H1 (cell line): ENCODE measurements around the gene L1TD1. TPM values are rescaled to one million over a fixed set of nuclear protein-coding genes. Genes with fewer than 3 reads are reported as not detected.

Source experiments
- CTCF ChIA-PET: fragments of 300-600 bp; sonication (Branson Sonifier 250); formaldehyde crosslinking; loops from one replicate; lab custom pipeline; 2021; ENCODE audit not compliant: partially characterized antibody; lab: Charles Lee
- POLR2A ChIA-PET: fragments of 300-600 bp; sonication (Branson Sonifier 250); formaldehyde crosslinking; loops from one replicate; lab custom pipeline; 2021; ENCODE audit warnings: inconsistent platforms; ENCODE audit not compliant: partially characterized antibody; lab: Charles Lee
- DNase-seq, 2 experiments: peaks; one replicate each; pipeline versions ENCODE4 v3.0.0 to v3.0.0-alpha.2; 2010 to 2022; ENCODE audit warnings: low spot score in 2 of 2, low read depth in 1 of 2, mixed read lengths in 1 of 2
- FAIRE-seq: peaks from 2 replicates; lab custom pipeline; 2011; peaks lifted over from hg19 to GRCh38; lab: Jason Lieb, UNC
- H2AFZ ChIP-seq: 2 replicates; pipeline ENCODE4 v1.8.1; 2012; ENCODE audit warnings: low read length, inconsistent platforms
- H2AK5ac ChIP-seq: 2 replicates; pipeline ENCODE4 v1.6.1; 2013; ENCODE audit warnings: low read depth, low read length
- H2BK120ac ChIP-seq: replicated peaks from 2 replicates; pipeline ENCODE3; 2013; ENCODE audit warnings: low read depth, low read length, inconsistent platforms
- H2BK12ac ChIP-seq: 2 replicates; pipeline ENCODE4 v1.6.1; 2013; ENCODE audit warnings: low read depth, low read length
- H2BK15ac ChIP-seq: 2 replicates; pipeline ENCODE4 v1.6.1; 2013; ENCODE audit warnings: low read length
- H2BK20ac ChIP-seq: 2 replicates; pipeline ENCODE4 v1.6.1; 2013; ENCODE audit warnings: low read length
- H2BK5ac ChIP-seq: 2 replicates; pipeline ENCODE4 v1.6.1; 2013; ENCODE audit warnings: low read depth, low read length
- H3K14ac ChIP-seq: 2 replicates; pipeline ENCODE4 v1.6.1; 2013; ENCODE audit warnings: inconsistent platforms; ENCODE audit not compliant: insufficient read length
- H3K18ac ChIP-seq: 2 replicates; pipeline ENCODE4 v1.6.1; 2013; ENCODE audit warnings: low read length; ENCODE audit errors: extremely low read depth
- H3K23ac ChIP-seq: 2 replicates; pipeline ENCODE4 v1.6.1; 2013; ENCODE audit warnings: inconsistent platforms; ENCODE audit not compliant: insufficient read length
- H3K23me2 ChIP-seq: 2 replicates; pipeline ENCODE4 v1.6.1; 2013; ENCODE audit warnings: low read depth, low read length
- H3K27ac ChIP-seq: 2 replicates; pipeline ENCODE4 v1.6.1; 2011; ENCODE audit warnings: low read depth, low read length, inconsistent platforms
- H3K27me3 ChIP-seq, 4 experiments: replicated peaks in 1 of 4; 1 replicate in 1 of 4; 2 replicates in 3 of 4; pipeline versions ENCODE4 v1.6.1 to v1.8.1; 2011 to 2013; ENCODE audit warnings: low read length in 3 of 4, mild to moderate bottlenecking in 3 of 4, inconsistent platforms in 2 of 4, mixed read lengths in 2 of 4, moderate library complexity in 1 of 4; ENCODE audit not compliant: control insufficient read depth in 3 of 4, insufficient read depth in 3 of 4; ENCODE audit errors: extremely low read depth in 1 of 4
- H3K36me3 ChIP-seq, 4 experiments: 2 replicates each; pipeline versions ENCODE4 v1.6.1 to v1.8.1; 2011 to 2013; ENCODE audit warnings: mild to moderate bottlenecking in 4 of 4, low read length in 3 of 4, moderate library complexity in 2 of 4, control low read depth in 1 of 4, inconsistent platforms in 1 of 4; ENCODE audit not compliant: insufficient read depth in 4 of 4, control insufficient read depth in 2 of 4
- H3K4ac ChIP-seq: replicated peaks from 2 replicates; pipeline ENCODE3; 2013; ENCODE audit warnings: low read length, low read depth, mixed read lengths, inconsistent platforms; ENCODE audit not compliant: insufficient read length
- H3K4me1 ChIP-seq, 4 experiments: replicated peaks in 1 of 4; 1 replicate in 1 of 4; 2 replicates in 3 of 4; pipeline versions ENCODE4 v1.6.1 to v1.8.1; 2011 to 2013; ENCODE audit warnings: low read length in 3 of 4, inconsistent platforms in 2 of 4, mixed read lengths in 1 of 4; ENCODE audit not compliant: insufficient read depth in 4 of 4, control insufficient read depth in 3 of 4
- H3K4me2 ChIP-seq, 2 experiments: 2 replicates each; pipeline versions ENCODE4 v1.6.1 to v1.8.1; 2011 to 2013; ENCODE audit warnings: low read depth in 2 of 2, low read length in 2 of 2, control low read depth in 1 of 2, inconsistent platforms in 1 of 2, mild to moderate bottlenecking in 1 of 2; ENCODE audit not compliant: insufficient read depth in 1 of 2
- H3K4me3 ChIP-seq, 4 experiments: fragments of 200-600, 300-600 bp in 1 of 4; sonication (generic), shearing (Covaris generic), sonication (Bioruptor Twin) in 1 of 4; 2 replicates each; pipeline versions ENCODE4 v1.5.1 to v1.8.1; 2011 to 2016; ENCODE audit warnings: low read length in 4 of 4, low read depth in 3 of 4, control low read depth in 2 of 4, inconsistent platforms in 2 of 4, mild to moderate bottlenecking in 2 of 4, mixed read lengths in 1 of 4, moderate library complexity in 1 of 4; ENCODE audit not compliant: insufficient read depth in 2 of 4; ENCODE audit errors: extremely low read depth in 1 of 4
- H3K56ac ChIP-seq: replicated peaks from 2 replicates; pipeline ENCODE3; 2013; ENCODE audit warnings: low read depth, mild to moderate bottlenecking, mixed read lengths, low read length, inconsistent platforms; ENCODE audit not compliant: insufficient read length
- H3K79me1 ChIP-seq: 2 replicates; pipeline ENCODE4 v1.6.1; 2013; ENCODE audit warnings: low read depth, low read length, control low read depth
- H3K79me2 ChIP-seq, 2 experiments: 2 replicates each; pipeline versions ENCODE4 v1.6.1 to v1.8.1; 2012 to 2013; ENCODE audit warnings: low read length in 2 of 2, mild to moderate bottlenecking in 2 of 2, inconsistent platforms in 1 of 2; ENCODE audit not compliant: insufficient read depth in 2 of 2, control insufficient read depth in 1 of 2
- H3K9ac ChIP-seq, 4 experiments: replicated peaks in 1 of 4; 1 replicate in 1 of 4; 2 replicates in 3 of 4; pipeline versions ENCODE4 v1.6.1 to v1.8.1; 2011 to 2013; ENCODE audit warnings: low read depth in 3 of 4, low read length in 3 of 4, control low read depth in 2 of 4, mild to moderate bottlenecking in 2 of 4, moderate library complexity in 2 of 4, inconsistent platforms in 1 of 4; ENCODE audit errors: extremely low read depth in 1 of 4
- H3K9me3 ChIP-seq, 2 experiments: 2 replicates each; pipeline versions ENCODE4 v1.6.1 to v1.8.1; 2012 to 2013; ENCODE audit warnings: mild to moderate bottlenecking in 2 of 2, moderate library complexity in 2 of 2, control low read depth in 1 of 2, inconsistent platforms in 1 of 2, low read depth in 1 of 2, low read length in 1 of 2, mixed read lengths in 1 of 2; ENCODE audit not compliant: insufficient read depth in 2 of 2
- H4K20me1 ChIP-seq, 2 experiments: replicated peaks in 1 of 2; 2 replicates each; pipeline versions ENCODE3 to v1.8.1; 2011 to 2013; ENCODE audit warnings: inconsistent platforms in 2 of 2, low read length in 2 of 2, mild to moderate bottlenecking in 1 of 2; ENCODE audit not compliant: insufficient read depth in 2 of 2, control insufficient read depth in 1 of 2
- H4K5ac ChIP-seq: 2 replicates; pipeline ENCODE4 v1.6.1; 2013; ENCODE audit warnings: low read length, low read depth, mixed read lengths, inconsistent platforms; ENCODE audit not compliant: insufficient read length
- H4K8ac ChIP-seq: 2 replicates; pipeline ENCODE4 v1.8.0; 2013; ENCODE audit warnings: mild to moderate bottlenecking, moderate library complexity, low read length, inconsistent platforms; ENCODE audit not compliant: insufficient read depth; ENCODE audit errors: extremely low read depth
- H4K91ac ChIP-seq: replicated peaks from 2 replicates; pipeline ENCODE3; 2013; ENCODE audit warnings: low read length, mixed read lengths, inconsistent platforms; ENCODE audit not compliant: insufficient read length
- WGBS, 2 experiments: shearing (Covaris generic) in 1 of 2; methylation state at CpG; one replicate each; pipeline versions ENCODE4 v1.1.6 to v1.1.7; 2013 to 2015; ENCODE audit warnings: low lambda C conversion rate in 2 of 2, mixed read lengths in 2 of 2, inconsistent platforms in 1 of 2, low coverage in 1 of 2, missing lambda C conversion rate in 1 of 2; ENCODE audit not compliant: insufficient replicate concordance in 2 of 2, insufficient coverage in 1 of 2, insufficient read length in 1 of 2; ENCODE audit errors: extremely low coverage in 1 of 2, missing lambda C conversion rate in 1 of 2; 5-methylcytosine and 5-hydroxymethylcytosine counted together
- polyA plus RNA-seq, 7 experiments: library from polyadenylated mRNA; depleted of rRNA in 3 of 7; stranded (reverse) in 5 of 7; unstranded in 2 of 7; fragments of >200 nt in 5 of 7; fragments of 200-250 nt in 2 of 7; gene quantifications; 1 replicate in 5 of 7; 2 replicates in 1 of 7; 4 replicates in 1 of 7; pipeline versions ENCODE4 v1.2.1 to v1.2.3, GENCODE V29; 2011 to 2013; ENCODE audit warnings: missing spikeins in 2 of 7, mixed read lengths in 2 of 7
- total RNA-seq: library from RNA; stranded (reverse); fragmentation: NEBNext Ultra II Directional; extraction: Animal tissue kit (Norgen Biotek cat#: 25700); gene quantifications from 2 replicates; pipeline ENCODE4 v1.2.1, GENCODE V29; 2021

Gene L1TD1
- total and polyA plus RNA-seq, 2 of the 8 experiments (the other 6 are each of a cell fraction or from before 2014, with no cell fraction given) = 35.3 to 441 TPM

- POLR2A ChIA-PET = interaction anchor here (0.7 to 11.7 kb wide), 12 partner anchors 7 to 152 kb away, joined by 3 to 98 read pairs (median 4); no protein-coding TSS in a partner anchor
Measured at GRCh38 chr1:62229468-62229867, 34.8 kb downstream of the L1TD1 start.

More at GRCh38 chr1:62229468-62229867, 34.8 kb downstream of the L1TD1 start:
- FAIRE-seq = no peak
- H3K4me2 ChIP-seq = no peak overlapping the region
- no peak overlapping the region for H3K27ac ChIP-seq
- no peak overlapping the region for H2AK5ac ChIP-seq
- no peak overlapping the region for H3K18ac ChIP-seq
- H3K56ac ChIP-seq = no peak overlapping the region
- no peak overlapping the region for H3K4me3 ChIP-seq
- H3K23me2 ChIP-seq = no peaks in the 10 kb centered on the region
- no peak overlapping the region for H3K9ac ChIP-seq
- WGBS, 2 experiments = 77% methylated on average over 2 of the region's 3 CpGs; no CpG with 5 or more reads in 1 of the 2 experiments
- H4K20me1 ChIP-seq = peaks cover 0 to 7% of the 10 kb centered on the region in 2 experiments
- CTCF ChIA-PET = interaction anchor here (0.6 to 4.0 kb wide), 11 partner anchors 8 to 242 kb away, joined by 3 to 23 read pairs (median 3); no protein-coding TSS in a partner anchor
- H2BK12ac ChIP-seq = 0 out of 2 replicates have a peak overlapping the region, but pooled peaks have one; percentile 62
- H3K9me3 ChIP-seq = no peaks in the 10 kb centered on the region
- H3K79me1 ChIP-seq = no peaks in the 10 kb centered on the region; the same call in 1 of the 2 replicates
- H2BK5ac ChIP-seq = no peak overlapping the region
- H4K8ac ChIP-seq = no peak overlapping the region
- no peaks in the 10 kb centered on the region for H3K27me3 ChIP-seq
- no peak for DNase-seq
- H4K5ac ChIP-seq = no peak overlapping the region
- no peak overlapping the region for H3K23ac ChIP-seq
- H4K91ac ChIP-seq = no peak overlapping the region
- H2BK20ac ChIP-seq = no peak overlapping the region
- H3K79me2 ChIP-seq = no peaks in the 10 kb centered on the region
- H2BK15ac ChIP-seq = no peak overlapping the region
- H3K4ac ChIP-seq = no peak overlapping the region
- no peak overlapping the region for H2BK120ac ChIP-seq
- H3K14ac ChIP-seq = no peak overlapping the region
- no peak overlapping the region for H2AFZ ChIP-seq
- peaks cover 11 to 49% (median 16%) of the 10 kb centered on the region in 4 experiments for H3K36me3 ChIP-seq
- H3K4me1 ChIP-seq = peaks cover 4 to 15% (median 8%) of the 10 kb centered on the region in 4 experiments; a peak in 6 of 7 replicates
